GM18858 (cell line): Measurements from ENCODE around the gene FASTKD3.

Experiments
- ATAC-seq: cut with Tn5 transposase; IDR thresholded peaks from one replicate; pipeline ENCODE4 v1.9.1; 2021; ENCODE audit not compliant: unreplicated experiment

The FASTKD3 gene

GRCh38 chr5:7881091-7881490 lies 12.3 kb upstream of the FASTKD3 start:
- ATAC-seq: no peak

- ATAC-seq: peak; percentile 98
These were observed 9.6 kb upstream of the FASTKD3 start for GRCh38 chr5:7878381-7878873.

GRCh38 chr5:7877851-7878250 lies 9.0 kb upstream of the FASTKD3 start:
- ATAC-seq: no peak

- peak; percentile 34 for ATAC-seq
These were observed 8.0 kb upstream of the FASTKD3 start for GRCh38 chr5:7876867-7877266.

GRCh38 chr5:7875151-7875550 lies 6.3 kb upstream of the FASTKD3 start:
- no peak for ATAC-seq

GRCh38 chr5:7874639-7875038 lies 5.8 kb upstream of the FASTKD3 start:
- ATAC-seq: no peak

GRCh38 chr5:7873216-7873615 lies 4.4 kb upstream of the FASTKD3 start:
- ATAC-seq: no peak

GRCh38 chr5:7872517-7873130 lies 3.8 kb upstream of the FASTKD3 start:
- no peak for ATAC-seq

- ATAC-seq: peak; percentile 19
These were observed 2.8 kb upstream of the FASTKD3 start for GRCh38 chr5:7871653-7872052.

- peak; percentile 21 for ATAC-seq
These were observed 774 bp upstream of the FASTKD3 start for GRCh38 chr5:7869474-7870136.

GRCh38 chr5:7868427-7868772 lies 431 bp downstream of the FASTKD3 start:
- ATAC-seq: no peak

GRCh38 chr5:7867260-7867659 lies 1.6 kb downstream of the FASTKD3 start:
- ATAC-seq: no peak

GRCh38 chr5:7866196-7866595 lies 2.6 kb downstream of the FASTKD3 start:
- ATAC-seq: no peak

GRCh38 chr5:7857926-7858632 lies 10.8 kb downstream of the FASTKD3 start:
- no peak for ATAC-seq

GRCh38 chr5:7857361-7857760 lies 11.5 kb downstream of the FASTKD3 start:
- no peak for ATAC-seq

- no peak for ATAC-seq
These were observed 12.0 kb downstream of the FASTKD3 start for GRCh38 chr5:7856855-7857254.

GRCh38 chr5:7855611-7856010 lies 13.2 kb downstream of the FASTKD3 start:
- no peak for ATAC-seq

- no peak for ATAC-seq
These were observed 15.8 kb downstream of the FASTKD3 start for GRCh38 chr5:7852988-7853387.

GRCh38 chr5:7852542-7852941 lies 16.3 kb downstream of the FASTKD3 start:
- ATAC-seq: no peak

GRCh38 chr5:7851617-7852289 lies 17.1 kb downstream of the FASTKD3 start:
- no peak for ATAC-seq

GRCh38 chr5:7851240-7851592 lies 17.6 kb downstream of the FASTKD3 start:
- ATAC-seq: no peak
